Tibial artery (tissue), 4 donors: ENCODE data around the gene CDCA3.

Source experiments
- DNase-seq, 2 donors: peaks; one replicate each; pipeline ENCODE4 v3.0.0-alpha.2; 2019
- H3K27ac ChIP-seq, 2 donors: fragments of 200-600 bp; sonication (generic) in 1 of 2; 1 replicate in 1 of 2; 2 replicates in 1 of 2; pipeline ENCODE4 v1.5.1; 2018 to 2019; ENCODE audit warnings: mild to moderate bottlenecking in 1 of 2
- H3K27me3 ChIP-seq, 2 donors: fragments of 200-600 bp; sonication (generic) in 1 of 2; one replicate each; pipeline versions ENCODE4 v1.5.1 to v1.6.0; 2016 to 2019
- H3K36me3 ChIP-seq, 3 donors: fragments of 200-600 bp; sonication (generic) in 2 of 3; one replicate each; pipeline ENCODE4 v1.5.1; 2016 to 2019; ENCODE audit warnings: mild to moderate bottlenecking in 2 of 3
- H3K4me1 ChIP-seq, 4 donors: fragments of 200-600 bp; sonication (generic) in 2 of 4; 1 replicate in 3 of 4; 2 replicates in 1 of 4; pipeline ENCODE4 v1.5.1; 2016 to 2019
- H3K4me3 ChIP-seq, 2 donors: fragments of 200-600 bp; sonication (generic) in 1 of 2; 1 replicate in 1 of 2; 2 replicates in 1 of 2; pipeline ENCODE4 v1.5.1; 2018 to 2019; ENCODE audit warnings: mild to moderate bottlenecking in 2 of 2
- H3K9me3 ChIP-seq, 3 donors: fragments of 200-600 bp; sonication (generic) in 1 of 3; one replicate each; pipeline ENCODE4 v1.5.1; 2016 to 2019
- intact Hi-C: fragments of 100-400 bp; cut with DNase I; formaldehyde crosslinking; loops from one replicate; pipeline ENCODE4 v1.15.0; 2023; ENCODE audit warnings: low total_unique reads
- TF ChIP-seq, protein P1 (sequence below), 2 experiments: fragments of 200-600 bp in 1 of 2; fragments of 450-650 bp in 1 of 2; IDR thresholded peaks; one replicate each; pipeline ENCODE4 v1.5.1; 2017 to 2019; ENCODE audit warnings: antibody characterized with exemption in 2 of 2, mild to moderate bottlenecking in 1 of 2, moderate library complexity in 1 of 2

Gene CDCA3

DNA sequence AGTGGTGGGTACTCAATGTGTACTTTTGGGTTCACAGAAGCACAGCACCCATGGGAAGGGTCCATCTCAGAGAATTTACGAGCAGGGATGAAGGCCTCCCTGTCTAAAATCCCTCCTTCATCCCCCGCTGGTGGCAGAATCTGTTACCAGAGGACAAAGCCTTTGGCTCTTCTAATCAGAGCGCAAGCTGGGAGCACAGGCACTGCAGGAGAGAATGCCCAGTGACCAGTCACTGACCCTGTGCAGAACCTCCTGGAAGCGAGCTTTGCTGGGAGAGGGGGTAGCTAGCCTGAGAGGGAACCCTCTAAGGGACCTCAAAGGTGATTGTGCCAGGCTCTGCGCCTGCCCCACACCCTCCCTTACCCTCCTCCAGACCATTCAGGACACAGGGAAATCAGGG, 30.9 kb downstream of the CDCA3 start:
- DNase-seq, result no peak
- no peaks in the 10 kb centered on the region for H3K36me3 ChIP-seq
- intact Hi-C loops, result no loop called here
- TF ChIP-seq, protein P1, sequence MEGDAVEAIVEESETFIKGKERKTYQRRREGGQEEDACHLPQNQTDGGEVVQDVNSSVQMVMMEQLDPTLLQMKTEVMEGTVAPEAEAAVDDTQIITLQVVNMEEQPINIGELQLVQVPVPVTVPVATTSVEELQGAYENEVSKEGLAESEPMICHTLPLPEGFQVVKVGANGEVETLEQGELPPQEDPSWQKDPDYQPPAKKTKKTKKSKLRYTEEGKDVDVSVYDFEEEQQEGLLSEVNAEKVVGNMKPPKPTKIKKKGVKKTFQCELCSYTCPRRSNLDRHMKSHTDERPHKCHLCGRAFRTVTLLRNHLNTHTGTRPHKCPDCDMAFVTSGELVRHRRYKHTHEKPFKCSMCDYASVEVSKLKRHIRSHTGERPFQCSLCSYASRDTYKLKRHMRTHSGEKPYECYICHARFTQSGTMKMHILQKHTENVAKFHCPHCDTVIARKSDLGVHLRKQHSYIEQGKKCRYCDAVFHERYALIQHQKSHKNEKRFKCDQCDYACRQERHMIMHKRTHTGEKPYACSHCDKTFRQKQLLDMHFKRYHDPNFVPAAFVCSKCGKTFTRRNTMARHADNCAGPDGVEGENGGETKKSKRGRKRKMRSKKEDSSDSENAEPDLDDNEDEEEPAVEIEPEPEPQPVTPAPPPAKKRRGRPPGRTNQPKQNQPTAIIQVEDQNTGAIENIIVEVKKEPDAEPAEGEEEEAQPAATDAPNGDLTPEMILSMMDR (IDR thresholded peaks at IDR 0.05), result no peak
- H3K9me3 ChIP-seq, result no peaks in the 10 kb centered on the region
- H3K27me3 ChIP-seq, result peaks cover 0 to 68% of the 10 kb centered on the region in 2 donors
- H3K4me1 ChIP-seq, result peaks cover 0 to 18% (median 15%) of the 10 kb centered on the region in 4 donors
- H3K27ac ChIP-seq, result no peak overlapping the region
- H3K4me3 ChIP-seq, result no peak overlapping the region

GRCh38 chr12:6819106-6820030, 31.7 kb downstream of the CDCA3 start:
- Histone ChIP-seq H3K27ac (no peak overlapping the region), H3K4me3 (no peak overlapping the region), H3K27me3 (peaks cover 0 to 69% of the 10 kb centered on the region in 2 donors), H3K9me3 (no peaks in the 10 kb centered on the region), H3K4me1 (peaks cover 0 to 14% (median 12%) of the 10 kb centered on the region in 4 donors), H3K36me3 (no peaks in the 10 kb centered on the region)
- intact Hi-C loops, result no loop called here
- TF ChIP-seq, protein P1 (IDR thresholded peaks at IDR 0.05), result no peak
- no peak for DNase-seq

GRCh38 chr12:6818645-6819044, 32.4 kb downstream of the CDCA3 start:
- no peak for DNase-seq
- peaks cover 0 to 14% (median 12%) of the 10 kb centered on the region in 4 donors for H3K4me1 ChIP-seq
- TF ChIP-seq, protein P1 (IDR thresholded peaks at IDR 0.05), result no peak
- no peaks in the 10 kb centered on the region for H3K36me3 ChIP-seq
- no peak overlapping the region for H3K4me3 ChIP-seq
- no peaks in the 10 kb centered on the region for H3K9me3 ChIP-seq
- H3K27me3 ChIP-seq, result peaks cover 0 to 63% of the 10 kb centered on the region in 2 donors
- no peak overlapping the region for H3K27ac ChIP-seq
- intact Hi-C loops, result no loop called here

- no peaks in the 10 kb centered on the region for H3K9me3 ChIP-seq
- H3K4me1 ChIP-seq, result peaks cover 0 to 14% (median 12%) of the 10 kb centered on the region in 4 donors
- TF ChIP-seq, protein P1 (IDR thresholded peaks at IDR 0.05), result no peak
- peaks cover 0 to 59% of the 10 kb centered on the region in 2 donors for H3K27me3 ChIP-seq
- H3K4me3 ChIP-seq, result no peak overlapping the region
- no peaks in the 10 kb centered on the region for H3K36me3 ChIP-seq
- no peak overlapping the region for H3K27ac ChIP-seq
- no peak for DNase-seq
- intact Hi-C loops, result no loop called here
Measured at GRCh38 chr12:6818222-6818621, 32.9 kb downstream of the CDCA3 start.

DNA sequence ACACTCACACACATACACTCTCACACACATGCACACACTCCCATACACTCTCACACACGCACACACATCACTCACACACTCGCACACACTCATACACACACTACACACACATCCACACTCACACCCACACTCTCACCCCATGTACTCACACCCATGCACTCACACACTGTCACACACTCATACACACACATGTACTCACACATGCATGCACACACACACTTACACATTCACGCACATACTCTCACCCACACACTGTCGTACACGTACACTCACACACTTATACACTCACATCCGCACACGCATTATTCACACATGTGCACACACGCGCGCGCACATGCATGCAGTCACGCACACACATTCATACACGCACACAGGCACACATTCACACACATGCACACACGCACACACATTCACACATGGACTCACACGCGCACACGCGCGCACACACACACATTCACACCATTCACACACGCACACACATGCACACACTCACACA, 33.4 kb downstream of the CDCA3 start:
- TF ChIP-seq, protein P1 (IDR thresholded peaks at IDR 0.05), result no peak
- Histone ChIP-seq H3K4me3 (no peak overlapping the region), H3K27ac (no peak overlapping the region), H3K4me1 (peaks cover 0 to 14% (median 12%) of the 10 kb centered on the region in 4 donors), H3K9me3 (no peaks in the 10 kb centered on the region), H3K36me3 (no peaks in the 10 kb centered on the region), H3K27me3 (peaks cover 0 to 54% of the 10 kb centered on the region in 2 donors)
- no peak for DNase-seq
- intact Hi-C loops, result no loop called here
